Mucosa of rectum (tissue), 2 donors: Measurements from ENCODE around the gene ATP7A.

Source experiments
- H3K27ac ChIP-seq, 2 donors: one replicate each; pipeline ENCODE4 v1.7.0; 2013; ENCODE audit warnings: inconsistent platforms in 2 of 2, low read depth in 2 of 2, low read length in 2 of 2
- H3K27me3 ChIP-seq, 2 donors: one replicate each; pipeline ENCODE4 v1.7.0; 2013; ENCODE audit warnings: low read length in 2 of 2; ENCODE audit not compliant: control insufficient read depth in 2 of 2, insufficient read depth in 2 of 2
- H3K36me3 ChIP-seq, 2 donors: one replicate each; pipeline ENCODE4 v1.7.0; 2013; ENCODE audit warnings: low read length in 2 of 2; ENCODE audit not compliant: control insufficient read depth in 2 of 2, insufficient read depth in 2 of 2
- H3K4me1 ChIP-seq, 2 donors: one replicate each; pipeline ENCODE4 v1.7.0; 2013; ENCODE audit warnings: low read length in 2 of 2, mild to moderate bottlenecking in 1 of 2; ENCODE audit not compliant: control insufficient read depth in 2 of 2, insufficient read depth in 2 of 2
- H3K4me3 ChIP-seq, 2 donors: one replicate each; pipeline ENCODE4 v1.7.0; 2013; ENCODE audit warnings: low read length in 2 of 2
- H3K9ac ChIP-seq, 2 donors: one replicate each; pipeline ENCODE4 v1.7.0; 2013; ENCODE audit warnings: low read length in 2 of 2, low read depth in 1 of 2, mild to moderate bottlenecking in 1 of 2
- H3K9me3 ChIP-seq, 2 donors: one replicate each; pipeline ENCODE4 v1.7.0; 2013; ENCODE audit warnings: low read length in 2 of 2; ENCODE audit not compliant: control insufficient read depth in 2 of 2
- donor health status: healthy.
- donor health status: Normal muscosa, but diverticular disease.

ATP7A gene

DNA sequence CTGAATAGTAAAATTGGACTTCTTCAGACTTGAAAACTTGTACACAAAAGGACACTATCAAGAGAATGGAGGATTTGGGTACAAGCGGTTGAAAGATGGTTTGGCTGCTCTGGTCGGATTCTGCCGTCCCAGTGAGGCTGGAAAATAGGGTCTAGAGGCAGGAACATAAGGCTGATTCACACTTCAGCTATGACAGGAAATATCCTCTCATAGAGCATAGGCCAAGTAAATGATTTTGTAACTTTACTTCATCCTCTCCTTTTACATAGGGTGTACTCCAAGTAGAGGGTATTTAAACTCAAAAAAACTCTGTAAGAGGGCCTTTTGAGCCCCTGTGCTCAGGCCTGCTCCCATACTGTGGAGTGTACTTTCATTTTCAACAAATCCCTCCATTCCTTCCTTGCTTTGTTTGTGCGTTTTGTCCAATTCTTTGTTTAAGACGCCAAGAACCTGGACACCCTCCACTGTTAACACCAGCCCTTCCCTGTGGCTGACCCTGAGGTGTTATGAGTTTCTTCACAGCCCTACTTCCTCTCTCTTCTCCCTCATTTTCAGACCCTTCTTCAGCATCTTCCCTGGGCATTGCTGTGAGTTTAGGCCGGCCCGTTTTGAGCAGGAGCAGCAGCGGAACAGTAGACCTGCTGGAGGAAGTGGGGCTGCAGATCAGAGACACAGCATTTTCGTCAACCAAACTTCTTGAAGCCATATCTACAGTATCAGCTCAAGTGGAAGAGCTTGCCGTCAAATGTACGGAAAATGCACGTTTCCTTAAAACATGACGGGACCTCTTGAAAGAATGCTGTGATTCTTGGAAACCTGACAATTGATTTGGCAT, 51.8 kb downstream of the ATP7A start:
- H3K9me3 ChIP-seq = no peaks in the 10 kb centered on the region
- H3K36me3 ChIP-seq = no peaks in the 10 kb centered on the region
- H3K4me1 ChIP-seq = no peaks in the 10 kb centered on the region
- H3K27me3 ChIP-seq = no peaks in the 10 kb centered on the region
- no peak overlapping the region for H3K27ac ChIP-seq
- no peak overlapping the region for H3K9ac ChIP-seq
- no peak overlapping the region for H3K4me3 ChIP-seq

DNA sequence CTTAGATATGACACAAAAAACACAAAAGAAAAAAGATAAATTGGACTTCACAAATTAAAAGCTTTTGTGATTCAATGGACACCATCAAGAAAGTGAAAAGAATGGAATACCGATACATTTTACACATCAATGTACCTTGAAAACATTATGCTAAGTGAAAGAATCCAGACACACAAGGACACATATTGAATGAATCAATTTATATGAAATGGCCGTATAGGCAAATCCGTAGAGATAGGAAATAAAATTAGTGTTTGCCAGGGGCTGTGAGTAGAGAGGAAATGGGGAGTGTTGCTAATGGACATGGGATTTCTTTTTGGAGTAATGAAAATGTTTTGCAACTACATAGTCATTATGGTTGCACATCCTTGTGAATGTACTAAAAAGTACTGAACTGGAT, 55.9 kb downstream of the ATP7A start:
- Histone ChIP-seq H3K9me3 (no peaks in the 10 kb centered on the region), H3K27ac (no peak overlapping the region), H3K9ac (no peak overlapping the region), H3K4me1 (no peaks in the 10 kb centered on the region), H3K27me3 (no peaks in the 10 kb centered on the region), H3K4me3 (no peak overlapping the region), H3K36me3 (no peaks in the 10 kb centered on the region)

DNA sequence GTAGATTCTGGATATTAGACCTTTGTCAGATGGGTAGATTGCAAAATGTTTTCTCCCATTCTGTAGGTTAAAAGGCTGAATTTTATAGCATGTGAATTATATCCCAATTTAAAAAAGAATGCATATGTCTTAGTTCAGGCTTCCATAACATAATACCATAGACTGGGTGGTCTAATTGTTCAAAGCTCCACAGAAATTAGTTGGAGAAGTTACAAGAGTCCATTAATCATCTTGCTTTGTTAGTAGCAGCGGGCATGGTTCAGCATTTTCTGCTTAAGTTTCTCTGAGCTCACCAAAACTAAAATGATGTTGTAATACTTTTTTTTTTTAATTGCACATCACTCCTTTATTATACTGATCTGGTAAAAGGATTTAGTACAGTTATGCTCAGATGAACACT, 57.1 kb downstream of the ATP7A start:
- Histone ChIP-seq H3K27ac (no peak overlapping the region), H3K9ac (no peak overlapping the region), H3K9me3 (no peaks in the 10 kb centered on the region), H3K36me3 (no peaks in the 10 kb centered on the region), H3K4me3 (no peak overlapping the region), H3K27me3 (no peaks in the 10 kb centered on the region), H3K4me1 (no peaks in the 10 kb centered on the region)

DNA sequence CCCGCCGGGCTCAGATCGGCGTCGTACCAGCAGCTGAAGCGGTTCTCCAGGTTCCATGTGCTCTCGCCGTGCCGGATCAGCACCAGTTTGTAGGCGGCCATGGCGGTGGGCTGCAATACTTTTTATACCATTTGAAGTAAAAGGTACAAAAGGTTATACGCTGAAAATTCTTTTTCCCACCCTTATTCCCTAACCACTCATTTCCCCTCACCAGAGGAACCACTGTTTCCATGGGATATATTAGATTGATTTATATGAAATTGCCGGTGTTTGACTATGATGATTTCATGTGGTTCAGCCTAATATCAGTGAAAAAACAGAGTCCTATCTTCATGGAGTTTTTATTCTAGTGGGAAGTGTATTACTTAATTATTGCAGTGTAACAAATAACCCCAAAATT, 59.0 kb downstream of the ATP7A start, which contains the start of gene PGAM4:
TSS of gene PGAM4 (minus strand) at position 101 of the 400 bp plus-strand sequence. CDS start at position 101, 0 bp downstream.
- no peaks in the 10 kb centered on the region for H3K27me3 ChIP-seq
- H3K4me1 ChIP-seq = no peaks in the 10 kb centered on the region
- H3K9me3 ChIP-seq = no peaks in the 10 kb centered on the region
- H3K4me3 ChIP-seq = no peak within 1 kb of the TSS
- no peak within 1 kb of the TSS for H3K9ac ChIP-seq
- no peaks in the 10 kb centered on the region for H3K36me3 ChIP-seq
- no peak within 1 kb of the TSS for H3K27ac ChIP-seq

DNA sequence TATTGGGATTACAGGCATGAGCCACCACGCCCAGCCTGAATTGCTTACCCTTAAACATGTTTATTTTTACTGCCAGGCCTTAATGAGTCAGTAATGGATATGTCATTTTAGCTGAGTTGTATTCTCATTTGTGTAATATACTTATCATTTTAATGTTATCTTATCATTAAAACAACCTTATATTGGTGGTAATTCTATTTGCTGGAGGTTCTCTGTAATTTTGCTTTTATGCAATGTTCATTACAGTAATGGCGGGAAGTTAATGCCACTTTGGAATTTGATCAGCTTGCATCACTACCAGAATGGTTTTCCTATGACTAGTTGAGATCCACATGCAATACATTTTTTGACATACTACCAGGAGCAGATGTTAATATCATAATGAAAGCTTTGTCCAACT, 65.3 kb downstream of the ATP7A start:
- H3K9me3 ChIP-seq = no peaks in the 10 kb centered on the region

DNA sequence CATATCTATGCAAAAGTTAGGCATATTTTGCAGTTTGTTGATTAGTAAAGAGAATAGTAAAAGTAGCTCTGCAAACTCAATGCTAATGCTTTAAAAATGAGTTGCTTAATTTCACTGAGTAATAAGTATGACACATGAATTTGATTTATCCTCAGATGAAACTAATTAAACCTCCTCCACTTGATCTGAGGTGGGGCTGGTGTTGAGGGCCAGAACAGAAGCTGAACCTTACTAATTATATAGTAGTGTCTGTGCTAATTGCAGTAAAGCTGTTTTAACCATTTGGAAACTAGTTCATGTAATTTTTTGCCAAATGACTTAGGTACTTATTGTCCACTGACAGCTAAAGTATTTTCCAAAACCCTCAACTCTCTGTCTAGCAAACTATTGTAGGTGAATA, 66.6 kb downstream of the ATP7A start:
- H3K4me1 ChIP-seq = no peaks in the 10 kb centered on the region
- H3K4me3 ChIP-seq = no peak overlapping the region
- no peaks in the 10 kb centered on the region for H3K36me3 ChIP-seq
- H3K9me3 ChIP-seq = no peaks in the 10 kb centered on the region
- no peak overlapping the region for H3K27ac ChIP-seq
- no peak overlapping the region for H3K9ac ChIP-seq
- no peaks in the 10 kb centered on the region for H3K27me3 ChIP-seq

More for the DNA sequence above, 65.3 kb downstream of the ATP7A start:
- Histone ChIP-seq H3K27ac (no peak overlapping the region), H3K36me3 (no peaks in the 10 kb centered on the region), H3K4me3 (no peak overlapping the region), H3K4me1 (no peaks in the 10 kb centered on the region), H3K27me3 (no peaks in the 10 kb centered on the region), H3K9ac (no peak overlapping the region)

DNA sequence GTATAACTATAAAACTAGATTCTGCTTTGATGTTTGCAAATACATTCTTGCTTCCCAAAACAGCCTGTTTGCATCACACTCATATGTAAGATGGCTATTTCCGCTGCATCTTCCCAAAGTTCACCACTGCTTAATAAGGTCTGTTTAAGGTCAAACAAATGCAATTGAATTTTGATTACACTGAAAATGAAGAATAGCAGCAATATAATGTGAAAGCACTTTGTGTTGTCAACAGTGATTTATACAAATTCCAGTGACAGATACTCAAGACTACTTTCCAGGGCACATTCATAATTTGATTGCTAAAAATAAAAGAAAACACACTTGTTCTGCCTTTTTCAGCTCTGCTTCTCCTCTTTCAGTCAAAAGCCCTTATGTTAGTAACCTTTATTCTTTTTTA, 67.0 kb downstream of the ATP7A start:
- H3K4me1 ChIP-seq = no peaks in the 10 kb centered on the region
- H3K27me3 ChIP-seq = no peaks in the 10 kb centered on the region
- no peak overlapping the region for H3K4me3 ChIP-seq
- H3K36me3 ChIP-seq = no peaks in the 10 kb centered on the region
- H3K27ac ChIP-seq = no peak overlapping the region
- no peak overlapping the region for H3K9ac ChIP-seq
- no peaks in the 10 kb centered on the region for H3K9me3 ChIP-seq

DNA sequence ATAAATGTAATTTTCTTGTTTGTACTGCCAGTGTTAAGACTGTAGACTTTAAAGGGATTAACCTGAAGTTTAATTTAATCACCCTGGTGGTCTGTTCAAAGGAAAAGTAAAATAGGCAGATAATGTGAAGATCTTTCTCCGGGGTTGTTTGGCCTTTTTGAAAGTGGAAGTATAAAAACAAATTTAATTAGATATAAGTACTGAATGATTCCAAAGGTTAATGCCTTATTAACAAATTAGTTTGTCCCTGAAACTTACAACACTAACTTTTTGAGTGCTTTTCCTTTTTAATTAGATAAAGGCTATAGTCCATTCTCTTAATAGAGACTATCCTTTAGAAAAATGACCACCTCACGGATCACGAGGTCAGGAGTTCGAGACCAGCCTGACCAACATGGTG, 69.4 kb downstream of the ATP7A start:
- no peaks in the 10 kb centered on the region for H3K36me3 ChIP-seq
- no peak overlapping the region for H3K27ac ChIP-seq
- no peaks in the 10 kb centered on the region for H3K9me3 ChIP-seq
- no peaks in the 10 kb centered on the region for H3K4me1 ChIP-seq
- H3K9ac ChIP-seq = no peak overlapping the region
- H3K27me3 ChIP-seq = no peaks in the 10 kb centered on the region
- no peak overlapping the region for H3K4me3 ChIP-seq

DNA sequence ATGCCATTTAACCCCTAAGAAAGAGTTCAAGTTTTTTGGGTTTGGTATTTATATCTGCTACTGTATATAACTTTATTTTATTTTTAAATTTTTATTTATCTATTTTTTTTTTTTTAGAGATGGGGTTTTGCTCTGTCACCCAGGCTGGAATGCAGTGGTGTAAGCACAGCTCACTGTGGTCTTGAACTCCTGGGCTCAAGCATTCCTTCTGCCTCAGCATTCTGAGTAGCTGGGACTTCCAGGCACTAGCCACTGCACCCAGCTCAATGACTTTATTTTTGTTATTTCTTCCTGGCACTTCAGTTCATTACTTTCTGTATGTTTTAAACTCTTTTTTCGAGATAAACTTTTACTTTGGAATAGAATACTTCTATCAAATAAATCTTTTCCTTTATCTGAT, 101.4 kb downstream of the ATP7A start:
- H3K27ac ChIP-seq = no peak overlapping the region

DNA sequence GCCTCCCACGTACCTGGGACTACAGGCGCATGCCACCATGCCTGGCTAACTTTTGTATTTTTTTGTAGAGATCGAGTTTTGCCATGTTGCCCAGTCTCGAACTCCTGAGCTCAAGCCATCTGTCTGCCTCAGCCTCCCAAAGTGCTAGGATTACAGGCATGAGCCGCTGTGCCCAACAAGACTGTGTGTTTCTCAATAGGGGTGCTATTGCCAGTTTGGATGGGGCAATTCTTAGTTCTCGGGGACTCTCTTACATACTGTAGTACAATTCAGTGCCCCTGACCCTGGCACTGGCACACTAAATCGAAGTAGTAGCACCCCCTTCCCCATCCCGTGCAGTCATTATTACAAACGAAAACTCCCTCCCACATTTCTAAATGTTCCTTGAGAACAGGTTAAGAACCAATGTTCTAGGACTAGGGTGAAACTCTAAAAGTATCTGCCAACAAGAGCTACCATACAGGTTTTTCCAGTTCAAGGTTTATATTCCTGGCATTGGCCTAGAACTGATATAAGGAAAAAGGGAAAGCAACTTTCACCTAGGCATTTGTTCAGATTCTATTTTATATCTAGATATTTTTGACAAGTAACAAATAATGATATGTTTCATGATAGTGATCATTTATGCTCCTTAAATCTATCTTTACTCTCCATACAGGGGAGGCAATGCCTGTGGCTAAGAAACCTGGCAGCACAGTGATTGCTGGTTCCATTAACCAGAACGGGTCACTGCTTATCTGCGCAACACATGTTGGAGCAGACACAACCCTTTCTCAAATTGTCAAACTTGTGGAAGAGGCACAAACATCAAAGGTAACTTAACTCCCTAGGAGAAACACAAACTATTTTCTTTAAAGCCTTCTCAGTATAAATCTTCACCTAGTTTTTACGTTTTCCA, 109.3 kb downstream of the ATP7A start:
- no peaks in the 10 kb centered on the region for H3K27me3 ChIP-seq
- H3K9me3 ChIP-seq = no peaks in the 10 kb centered on the region
- no peak overlapping the region for H3K4me3 ChIP-seq
- H3K4me1 ChIP-seq = peaks cover 3 to 4% of the 10 kb centered on the region in 2 donors
- H3K27ac ChIP-seq = peak overlapping the region; percentile 33 to 55
- H3K9ac ChIP-seq = no peak overlapping the region
- H3K36me3 ChIP-seq = no peaks in the 10 kb centered on the region

More for the DNA sequence above, 101.4 kb downstream of the ATP7A start:
- Histone ChIP-seq H3K9me3 (no peaks in the 10 kb centered on the region), H3K4me3 (no peak overlapping the region), H3K9ac (no peak overlapping the region), H3K36me3 (no peaks in the 10 kb centered on the region), H3K27me3 (no peaks in the 10 kb centered on the region), H3K4me1 (no peaks in the 10 kb centered on the region)
